HG03469 (cell line): ENCODE results near the gene CCDC148.
"Not testable (repeated sequence)": the region's sequence is repeated elsewhere in the genome, so short reads cannot be mapped to it uniquely, and the experiment has no call there.

Source experiments
- ATAC-seq: cut with Tn5 transposase; IDR thresholded peaks from one replicate; pipeline ENCODE4 v1.9.1; 2021; ENCODE audit warnings: mild to moderate bottlenecking, moderate library complexity, moderate number of reproducible peaks; ENCODE audit not compliant: unreplicated experiment

CCDC148 gene

GRCh38 chr2:158439062-158439461 lies 17.5 kb downstream of the CCDC148 start:
- not testable (repeated sequence) for ATAC-seq

- not testable (repeated sequence) for ATAC-seq
Measured at GRCh38 chr2:158433716-158434115, 22.8 kb downstream of the CCDC148 start.

- no peak for ATAC-seq
Measured at GRCh38 chr2:158432117-158432516, 24.4 kb downstream of the CCDC148 start.

- no peak for ATAC-seq
Measured at GRCh38 chr2:158414538-158414937, 42.0 kb downstream of the CCDC148 start.

- no peak for ATAC-seq
Measured at GRCh38 chr2:158413581-158413980, 43.0 kb downstream of the CCDC148 start.

- ATAC-seq: no peak
Measured at GRCh38 chr2:158412206-158412605, 44.3 kb downstream of the CCDC148 start.

GRCh38 chr2:158411748-158412147 lies 44.8 kb downstream of the CCDC148 start:
- no peak for ATAC-seq

GRCh38 chr2:158410132-158410531 lies 46.4 kb downstream of the CCDC148 start:
- ATAC-seq: no peak

GRCh38 chr2:158407031-158407430 lies 49.5 kb downstream of the CCDC148 start:
- no peak for ATAC-seq

GRCh38 chr2:158405341-158405740 lies 51.2 kb downstream of the CCDC148 start:
- no peak for ATAC-seq

- ATAC-seq: no peak
Measured at GRCh38 chr2:158403237-158403636, 53.3 kb downstream of the CCDC148 start.

GRCh38 chr2:158402665-158403064 lies 53.9 kb downstream of the CCDC148 start:
- ATAC-seq: no peak

GRCh38 chr2:158395166-158395565 lies 61.4 kb downstream of the CCDC148 start:
- ATAC-seq: no peak

- no peak for ATAC-seq
Measured at GRCh38 chr2:158394453-158394852, 62.1 kb downstream of the CCDC148 start.

- no peak for ATAC-seq
Measured at GRCh38 chr2:158393886-158394285, 62.7 kb downstream of the CCDC148 start.

GRCh38 chr2:158392687-158393086 lies 63.9 kb downstream of the CCDC148 start:
- ATAC-seq: no peak

- no peak for ATAC-seq
Measured at GRCh38 chr2:158391876-158392275, 64.7 kb downstream of the CCDC148 start.

GRCh38 chr2:158391361-158391760 lies 65.2 kb downstream of the CCDC148 start:
- ATAC-seq: no peak

GRCh38 chr2:158388159-158388558 lies 68.4 kb downstream of the CCDC148 start:
- no peak for ATAC-seq

- ATAC-seq: no peak
Measured at GRCh38 chr2:158385646-158386045, 70.9 kb downstream of the CCDC148 start.

- no peak for ATAC-seq
Measured at GRCh38 chr2:158381978-158382377, 74.6 kb downstream of the CCDC148 start.

- ATAC-seq: no peak
Measured at GRCh38 chr2:158381205-158381604, 75.3 kb downstream of the CCDC148 start.

- no peak for ATAC-seq
Measured at GRCh38 chr2:158380746-158381145, 75.8 kb downstream of the CCDC148 start.

- no peak for ATAC-seq
Measured at GRCh38 chr2:158378926-158379325, 77.6 kb downstream of the CCDC148 start.
